Central memory CD4-positive, alpha-beta T cell (primary cell): ENCODE results near the gene HNRNPK.
"Not testable (repeated sequence)": the region's sequence is repeated elsewhere in the genome, so short reads cannot be mapped to it uniquely, and the experiment has no call there.

Source experiments
- DNase-seq: peaks from one replicate; pipeline ENCODE4 v3.0.0; 2022

The HNRNPK gene

GRCh38 chr9:83976372-83976771, 3.6 kb downstream of the HNRNPK start:
- DNase-seq: no peak

GRCh38 chr9:83975300-83975699, 4.7 kb downstream of the HNRNPK start:
- no peak for DNase-seq

GRCh38 chr9:83972286-83972685, 7.7 kb downstream of the HNRNPK start:
- DNase-seq: no peak

GRCh38 chr9:83971485-83971884, 8.5 kb downstream of the HNRNPK start:
- no peak for DNase-seq

GRCh38 chr9:83969602-83970001, 10.4 kb downstream of the HNRNPK start:
- DNase-seq: no peak

- no peak for DNase-seq
Observed at GRCh38 chr9:83967073-83967472, 12.9 kb downstream of the HNRNPK start.

- DNase-seq: no peak
Observed at GRCh38 chr9:83966209-83966582, 13.8 kb downstream of the HNRNPK start.

GRCh38 chr9:83965350-83966208, 14.4 kb downstream of the HNRNPK start:
- no peak for DNase-seq

GRCh38 chr9:83964973-83965349, 15.1 kb downstream of the HNRNPK start:
- no peak for DNase-seq

GRCh38 chr9:83962165-83962564, 17.9 kb downstream of the HNRNPK start:
- DNase-seq: no peak

GRCh38 chr9:83960991-83961390, 19.0 kb downstream of the HNRNPK start:
- DNase-seq: no peak

GRCh38 chr9:83959061-83959460, 21.0 kb downstream of the HNRNPK start:
- DNase-seq: no peak

GRCh38 chr9:83957248-83957513, 22.8 kb downstream of the HNRNPK start:
- no peak for DNase-seq

GRCh38 chr9:83956436-83957247, 23.4 kb downstream of the HNRNPK start:
- peak; percentile 41 for DNase-seq

- DNase-seq: no peak
Observed at GRCh38 chr9:83956086-83956435, 24.0 kb downstream of the HNRNPK start.

- DNase-seq: not testable (repeated sequence)
Observed at GRCh38 chr9:83948096-83948495, 31.9 kb downstream of the HNRNPK start.

GRCh38 chr9:83940590-83941303, 39.3 kb downstream of the HNRNPK start:
- DNase-seq: no peak

GRCh38 chr9:83937861-83938455, 42.1 kb downstream of the HNRNPK start:
- DNase-seq: peak; percentile 58

GRCh38 chr9:83936523-83936922, 43.5 kb downstream of the HNRNPK start:
- no peak for DNase-seq

- DNase-seq: no peak
Observed at GRCh38 chr9:83935276-83935935, 44.6 kb downstream of the HNRNPK start.

- no peak for DNase-seq
Observed at GRCh38 chr9:83934569-83935275, 45.3 kb downstream of the HNRNPK start.

- no peak for DNase-seq
Observed at GRCh38 chr9:83933790-83934189, 46.2 kb downstream of the HNRNPK start.
